Mucosa of gallbladder (tissue), 1 donor: ENCODE measurements around the gene C1orf105. TPM values are rescaled to one million over a fixed set of nuclear protein-coding genes. Genes with fewer than 3 reads are reported as not detected.
"Not testable (repeated sequence)": the region's sequence is repeated elsewhere in the genome, so short reads cannot be mapped to it uniquely, and the experiment has no call there.

Source experiments
- DNase-seq: peaks from one replicate; pipeline ENCODE4 v3.0.0-alpha.2; 2020; ENCODE audit warnings: low spot score
- total RNA-seq: library from RNA; stranded (reverse); gene quantifications from one replicate; pipeline ENCODE4 v1.2.1, GENCODE V29; 2021
- donor health status: DM: no; HTN: no; CAD: no.

The C1orf105 gene
- total RNA-seq, 1 donor from 2014 or later: not detected

GRCh38 chr1:172487550-172487949 is 67.1 kb downstream of the C1orf105 start:
- no peak for DNase-seq

GRCh38 chr1:172488393-172488792 is 67.9 kb downstream of the C1orf105 start:
- no peak for DNase-seq

- DNase-seq: no peak
Measured at GRCh38 chr1:172489847-172490246, 69.4 kb downstream of the C1orf105 start.

- no peak for DNase-seq
Measured at GRCh38 chr1:172492421-172492820, 71.9 kb downstream of the C1orf105 start.

- DNase-seq: no peak
Measured at GRCh38 chr1:172494166-172494565, 73.7 kb downstream of the C1orf105 start.

GRCh38 chr1:172496127-172496526 is 75.6 kb downstream of the C1orf105 start:
- not testable (repeated sequence) for DNase-seq

- DNase-seq: no peak
Measured at GRCh38 chr1:172496678-172497077, 76.2 kb downstream of the C1orf105 start.

GRCh38 chr1:172497230-172497629 is 76.7 kb downstream of the C1orf105 start:
- DNase-seq: no peak

GRCh38 chr1:172498857-172499256 is 78.4 kb downstream of the C1orf105 start:
- DNase-seq: no peak

- peak; percentile 88 for DNase-seq
Measured at GRCh38 chr1:172499636-172500141, 79.2 kb downstream of the C1orf105 start.

GRCh38 chr1:172500207-172500606 is 79.7 kb downstream of the C1orf105 start:
- DNase-seq: no peak

- no peak for DNase-seq
Measured at GRCh38 chr1:172507741-172508140, 87.3 kb downstream of the C1orf105 start.

GRCh38 chr1:172510479-172510878 is 90.0 kb downstream of the C1orf105 start:
- DNase-seq: no peak

GRCh38 chr1:172512591-172512990 is 92.1 kb downstream of the C1orf105 start:
- DNase-seq: no peak

- no peak for DNase-seq
Measured at GRCh38 chr1:172513479-172513878, 93.0 kb downstream of the C1orf105 start.

- no peak for DNase-seq
Measured at GRCh38 chr1:172514108-172514507, 93.6 kb downstream of the C1orf105 start.

- no peak for DNase-seq
Measured at GRCh38 chr1:172515436-172515835, 95.0 kb downstream of the C1orf105 start.

GRCh38 chr1:172515927-172516326 is 95.4 kb downstream of the C1orf105 start:
- DNase-seq: no peak

- no peak for DNase-seq
Measured at GRCh38 chr1:172517081-172517480, 96.6 kb downstream of the C1orf105 start.

GRCh38 chr1:172517545-172517944 is 97.1 kb downstream of the C1orf105 start:
- no peak for DNase-seq
